Measurements from ENCODE around the gene OTOP3. TPM values are rescaled to one million over a fixed set of nuclear protein-coding genes. Genes with fewer than 3 reads are reported as not detected.

The OTOP3 gene
- total RNA-seq, 1 donor from 2014 or later, result not detected

- Histone ChIP-seq H3K4me1 (no peaks in the 10 kb centered on the region), H3K27ac (no peak overlapping the region), H3K4me3 (no peak overlapping the region), H3K36me3 (no peaks in the 10 kb centered on the region), H3K9me3 (no peaks in the 10 kb centered on the region), H3K27me3 (no peaks in the 10 kb centered on the region)
- TF ChIP-seq, protein P1, sequence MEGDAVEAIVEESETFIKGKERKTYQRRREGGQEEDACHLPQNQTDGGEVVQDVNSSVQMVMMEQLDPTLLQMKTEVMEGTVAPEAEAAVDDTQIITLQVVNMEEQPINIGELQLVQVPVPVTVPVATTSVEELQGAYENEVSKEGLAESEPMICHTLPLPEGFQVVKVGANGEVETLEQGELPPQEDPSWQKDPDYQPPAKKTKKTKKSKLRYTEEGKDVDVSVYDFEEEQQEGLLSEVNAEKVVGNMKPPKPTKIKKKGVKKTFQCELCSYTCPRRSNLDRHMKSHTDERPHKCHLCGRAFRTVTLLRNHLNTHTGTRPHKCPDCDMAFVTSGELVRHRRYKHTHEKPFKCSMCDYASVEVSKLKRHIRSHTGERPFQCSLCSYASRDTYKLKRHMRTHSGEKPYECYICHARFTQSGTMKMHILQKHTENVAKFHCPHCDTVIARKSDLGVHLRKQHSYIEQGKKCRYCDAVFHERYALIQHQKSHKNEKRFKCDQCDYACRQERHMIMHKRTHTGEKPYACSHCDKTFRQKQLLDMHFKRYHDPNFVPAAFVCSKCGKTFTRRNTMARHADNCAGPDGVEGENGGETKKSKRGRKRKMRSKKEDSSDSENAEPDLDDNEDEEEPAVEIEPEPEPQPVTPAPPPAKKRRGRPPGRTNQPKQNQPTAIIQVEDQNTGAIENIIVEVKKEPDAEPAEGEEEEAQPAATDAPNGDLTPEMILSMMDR (IDR thresholded peaks at IDR 0.05), result no peak
- intact Hi-C loops (cut with DNase I), result no loop called here
- no peak for DNase-seq (ENCODE audit: low spot score in 2 of 2)
Observed at GRCh38 chr17:74916136-74916850, 19.4 kb upstream of the OTOP3 start.

GRCh38 chr17:74916851-74917199, 18.9 kb upstream of the OTOP3 start:
- H3K9me3 ChIP-seq, result no peaks in the 10 kb centered on the region
- no peak for DNase-seq (ENCODE audit: low spot score in 2 of 2)
- H3K4me3 ChIP-seq, result no peak overlapping the region
- H3K27ac ChIP-seq, result no peak overlapping the region
- H3K36me3 ChIP-seq, result no peaks in the 10 kb centered on the region
- intact Hi-C loops (cut with DNase I), result no loop called here
- TF ChIP-seq, protein P1 (IDR thresholded peaks at IDR 0.05), result no peak
- no peaks in the 10 kb centered on the region for H3K4me1 ChIP-seq
- H3K27me3 ChIP-seq, result peaks cover 5% of the 10 kb centered on the region

GRCh38 chr17:74917430-74917829, 18.3 kb upstream of the OTOP3 start:
- intact Hi-C loops (cut with DNase I), result no loop called here
- no peaks in the 10 kb centered on the region for H3K9me3 ChIP-seq
- H3K4me3 ChIP-seq, result no peak overlapping the region
- no peaks in the 10 kb centered on the region for H3K4me1 ChIP-seq
- no peaks in the 10 kb centered on the region for H3K36me3 ChIP-seq
- H3K27me3 ChIP-seq, result peaks cover 8% of the 10 kb centered on the region
- DNase-seq (ENCODE audit: low spot score in 2 of 2), result no peak
- TF ChIP-seq, protein P1 (IDR thresholded peaks at IDR 0.05), result no peak
- H3K27ac ChIP-seq, result no peak overlapping the region

GRCh38 chr17:74918906-74919305, 16.8 kb upstream of the OTOP3 start:
- Histone ChIP-seq H3K27me3 (peaks cover 22% of the 10 kb centered on the region), H3K9me3 (no peaks in the 10 kb centered on the region), H3K4me3 (no peak overlapping the region), H3K4me1 (peaks cover 8 to 10% of the 10 kb centered on the region in 2 donors), H3K27ac (no peak overlapping the region), H3K36me3 (no peaks in the 10 kb centered on the region)
- DNase-seq (ENCODE audit: low spot score in 2 of 2), result no peak
- intact Hi-C loops (cut with DNase I), result no loop called here
- TF ChIP-seq, protein P1 (IDR thresholded peaks at IDR 0.05), result no peak

GRCh38 chr17:74919440-74920305, 16.0 kb upstream of the OTOP3 start:
- TF ChIP-seq, protein P1 (IDR thresholded peaks at IDR 0.05), result no peak
- Histone ChIP-seq H3K4me1 (peaks cover 10 to 11% of the 10 kb centered on the region in 2 donors), H3K36me3 (no peaks in the 10 kb centered on the region), H3K9me3 (no peaks in the 10 kb centered on the region), H3K4me3 (no peak overlapping the region), H3K27ac (no peak overlapping the region), H3K27me3 (peaks cover 28% of the 10 kb centered on the region)
- intact Hi-C loops (cut with DNase I), result no loop called here
- no peak for DNase-seq (ENCODE audit: low spot score in 2 of 2)
